Left hindlimb (tissue), 1 donor: ENCODE data around the gene NUDT14.

Source experiments
- DNase-seq: peaks from one replicate; pipeline ENCODE4 v3.0.0-alpha.2; 2018

The NUDT14 gene

DNA sequence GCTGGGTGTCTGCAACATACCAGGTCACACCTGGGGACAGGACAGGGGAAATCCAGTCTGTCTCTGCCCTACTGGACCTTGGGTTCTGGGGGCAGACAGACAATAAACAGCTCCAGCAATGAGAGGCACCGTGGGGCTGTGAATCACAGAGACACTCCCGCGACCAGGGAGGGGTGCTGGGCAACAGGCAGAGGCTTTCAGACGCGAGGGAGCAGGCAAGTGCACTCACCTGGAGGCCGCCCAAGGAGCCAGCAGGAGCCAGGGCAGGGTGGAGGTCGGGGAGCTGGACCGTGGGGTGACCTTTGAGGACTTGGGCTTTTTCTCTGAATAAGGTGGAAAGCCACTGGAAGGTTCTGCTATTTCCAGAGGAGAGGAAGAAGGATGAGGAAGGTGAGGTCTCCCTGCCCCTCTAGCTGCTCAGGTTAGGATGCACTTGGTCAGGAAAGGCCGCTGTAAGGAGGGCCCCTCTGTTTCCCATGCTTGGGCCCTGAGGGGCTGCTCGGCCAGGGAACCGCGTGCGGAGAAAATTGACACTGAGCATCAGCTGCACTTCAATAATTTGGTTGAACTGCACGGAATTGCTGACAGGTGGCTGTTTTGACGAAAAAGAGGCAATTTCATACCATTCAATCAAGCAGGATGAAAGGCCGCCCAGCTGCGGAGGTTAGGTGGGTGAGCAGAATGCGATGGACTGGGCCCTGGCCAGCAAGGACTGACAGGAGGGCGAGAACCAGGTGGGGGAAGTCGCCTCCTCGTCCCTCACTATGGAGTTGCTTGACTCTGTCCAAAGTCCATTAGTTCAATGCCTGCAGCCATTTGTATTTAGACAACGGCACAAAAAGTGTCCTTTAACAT, 54.8 kb downstream of the NUDT14 start:
- DNase-seq, result no peak

DNA sequence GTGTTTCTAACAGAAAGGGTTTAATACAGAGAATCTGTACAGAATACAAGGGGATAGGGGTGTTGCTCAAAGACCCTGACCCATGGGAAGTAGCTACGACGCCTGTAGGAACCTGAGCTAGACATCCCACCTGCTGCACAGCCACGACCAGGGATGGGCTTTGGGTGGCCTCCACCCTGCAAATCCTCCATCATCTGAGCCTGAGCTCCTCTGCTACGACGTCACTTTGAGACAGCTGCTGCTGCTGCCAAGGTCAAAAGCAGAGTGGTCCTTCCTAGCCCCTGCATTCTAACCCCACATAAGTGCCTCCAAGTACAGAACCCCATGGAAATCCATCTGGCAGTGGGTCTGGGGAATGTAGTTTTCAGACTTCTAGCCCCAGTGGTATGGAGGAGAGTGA, 56.3 kb downstream of the NUDT14 start:
- DNase-seq, result no peak

DNA sequence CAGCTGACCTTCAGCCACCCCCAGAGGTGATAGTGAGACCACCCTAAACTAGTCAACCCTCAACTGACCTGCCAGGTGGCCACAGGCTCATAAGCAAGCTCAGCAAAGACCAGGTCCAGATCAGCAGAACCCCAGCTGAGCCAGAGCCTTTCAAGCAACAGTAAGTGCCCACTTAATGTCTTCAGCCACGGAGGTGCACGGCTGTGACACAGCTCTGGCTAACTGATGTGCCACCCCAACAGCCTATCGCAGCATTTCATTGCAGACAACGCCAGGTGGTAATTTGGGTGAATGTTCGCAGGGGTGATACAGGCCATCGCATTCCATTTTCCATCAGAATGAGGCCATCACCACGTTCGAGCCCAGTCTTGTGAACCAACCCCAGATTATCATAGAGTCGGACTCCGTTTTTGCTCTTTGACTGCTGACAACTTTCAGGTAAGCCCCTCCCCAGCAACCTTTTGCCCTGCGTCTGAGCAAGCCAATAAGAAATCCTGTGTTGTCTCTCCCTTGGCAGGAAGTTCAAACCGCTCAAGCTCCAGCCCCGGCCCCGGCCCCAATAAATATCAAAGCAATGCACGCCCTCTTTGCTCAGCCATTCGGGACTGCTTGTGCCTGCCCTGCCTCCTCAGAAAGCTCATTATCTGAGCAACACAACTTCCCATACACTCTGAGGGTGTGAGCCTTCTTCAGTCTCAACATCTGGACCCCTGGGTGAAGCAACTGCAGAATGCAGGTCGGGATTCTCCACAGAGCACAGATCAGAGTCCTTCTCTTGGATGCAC, 56.9 kb downstream of the NUDT14 start:
- DNase-seq, result no peak

DNA sequence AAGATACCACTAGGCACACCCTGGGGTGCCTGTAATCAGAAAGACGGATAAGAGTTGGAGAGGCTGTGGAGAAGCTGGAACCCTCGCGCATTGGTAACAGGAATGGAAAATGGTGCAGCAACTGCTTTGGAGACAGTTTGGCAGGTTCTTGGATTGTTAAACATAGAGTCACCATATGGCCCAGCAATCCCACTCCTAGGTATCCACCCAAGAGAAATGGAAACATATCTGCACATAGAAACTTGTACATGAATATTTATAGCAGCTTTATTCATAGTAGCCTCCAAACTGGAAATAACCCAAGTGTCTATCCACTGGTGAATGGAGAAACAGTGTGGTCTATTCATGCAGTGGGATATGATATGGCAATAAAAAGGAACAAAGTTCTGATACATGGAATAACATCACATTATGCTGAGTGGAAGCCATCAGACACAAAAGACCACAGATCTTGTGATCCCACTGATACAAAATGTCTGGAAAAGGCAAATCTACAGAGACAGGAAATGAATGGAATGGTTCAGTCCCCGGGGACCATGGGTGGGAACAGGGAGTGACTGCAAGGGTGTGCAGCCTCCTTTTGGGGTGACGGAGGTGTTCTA, 57.9 kb downstream of the NUDT14 start:
- no peak for DNase-seq
